Esophagus mucosa (tissue), 1 donor: ENCODE measurements around the gene CAST. TPM values are rescaled to one million over a fixed set of nuclear protein-coding genes. Genes with fewer than 3 reads are reported as not detected.

Experiments
- ATAC-seq: fragments of 200-7000 bp; cut with Tn5 transposase; one replicate; pipeline ENCODE4 v1.9.1; 2020
- total RNA-seq: library from RNA; stranded (reverse); gene quantifications from one replicate; pipeline ENCODE4 v1.2.4, GENCODE V29; 2023
- donor health status: DM: yes; HTN: yes; CAD: no.

Gene CAST
- total RNA-seq, 1 donor from 2014 or later, result 433 TPM

- no peak for ATAC-seq
Measured at GRCh38 chr5:96750110-96750822, 88.1 kb downstream of the CAST start.

- ATAC-seq, result peak; percentile 17
Measured at GRCh38 chr5:96751203-96752169, 89.3 kb downstream of the CAST start.

- peak; percentile 38 for ATAC-seq
Measured at GRCh38 chr5:96752341-96753016, 90.3 kb downstream of the CAST start.

- ATAC-seq, result no peak
Measured at GRCh38 chr5:96753017-96753397, 90.8 kb downstream of the CAST start.

- ATAC-seq, result no peak
Measured at GRCh38 chr5:96753848-96754247, 91.7 kb downstream of the CAST start.

- ATAC-seq, result no peak
Measured at GRCh38 chr5:96755851-96756250, 93.7 kb downstream of the CAST start.

GRCh38 chr5:96756985-96757384 lies 94.8 kb downstream of the CAST start:
- ATAC-seq, result no peak

- ATAC-seq, result no peak
Measured at GRCh38 chr5:96758621-96759020, 96.4 kb downstream of the CAST start.

GRCh38 chr5:96761618-96762017 lies 99.4 kb downstream of the CAST start:
- ATAC-seq, result no peak

- no peak for ATAC-seq
Measured at GRCh38 chr5:96763026-96763425, 100.8 kb downstream of the CAST start.

- ATAC-seq, result peak; percentile 37
Measured at GRCh38 chr5:96765043-96765442, 102.9 kb downstream of the CAST start.

- peak; percentile 8 for ATAC-seq
Measured at GRCh38 chr5:96768708-96769251, 106.6 kb downstream of the CAST start.

GRCh38 chr5:96771395-96771794 lies 109.2 kb downstream of the CAST start:
- ATAC-seq, result no peak

GRCh38 chr5:96772111-96772510 lies 109.9 kb downstream of the CAST start:
- no peak for ATAC-seq

- ATAC-seq, result no peak
Measured at GRCh38 chr5:96772542-96772941, 110.4 kb downstream of the CAST start.

GRCh38 chr5:96775050-96775449 lies 112.9 kb downstream of the CAST start:
- ATAC-seq, result peak; percentile 37

GRCh38 chr5:96775689-96776088 lies 113.5 kb downstream of the CAST start:
- ATAC-seq, result no peak

- no peak for ATAC-seq
Measured at GRCh38 chr5:96776621-96777020, 114.4 kb downstream of the CAST start.

GRCh38 chr5:96778409-96778808 lies 116.2 kb downstream of the CAST start:
- ATAC-seq, result no peak

- peak; percentile 14 for ATAC-seq
Measured at GRCh38 chr5:96780626-96781025, 118.5 kb downstream of the CAST start.

GRCh38 chr5:96781031-96781971 lies 119.1 kb downstream of the CAST start:
- ATAC-seq, result peak; percentile 29

GRCh38 chr5:96783326-96783725 lies 121.2 kb downstream of the CAST start:
- ATAC-seq, result no peak
